WTC11 (cell line): ENCODE results near the gene TMEM184A. TPM values are rescaled to one million over a fixed set of nuclear protein-coding genes. Genes with fewer than 3 reads are reported as not detected.

Source experiments
- ATAC-seq: fragments of 200-7000 bp; cut with Tn5 transposase; 2 replicates; pipeline ENCODE4 v1.10.0; 2021; ENCODE audit warnings: mild to moderate bottlenecking, moderate library complexity
- CTCF ChIA-PET: fragments of 300-600 bp; sonication (Branson Sonifier 250); formaldehyde crosslinking; loops from one replicate; lab custom pipeline; 2021; ENCODE audit warnings: antibody characterized with exemption; lab: Charles Lee
- POLR2A ChIA-PET: fragments of 350-600 bp; sonication (Branson Sonifier 250); formaldehyde crosslinking; loops from one replicate; lab custom pipeline; 2021; ENCODE audit warnings: antibody characterized with exemption; lab: Charles Lee
- DNase-seq: peaks from one replicate; pipeline ENCODE4 v3.0.0; 2021; ENCODE audit warnings: low spot score
- H3K27ac Mint-ChIP-seq: 2 replicates; pipeline ENCODE4 v1.8.0; 2021; ENCODE audit warnings: mixed read lengths
- H3K27me3 Mint-ChIP-seq: 2 replicates; pipeline ENCODE4 v1.8.0; 2021; ENCODE audit warnings: low read depth, mild to moderate bottlenecking, moderate library complexity, mixed read lengths
- H3K36me3 Mint-ChIP-seq: 2 replicates; pipeline ENCODE4 v1.8.0; 2021; ENCODE audit warnings: mixed read lengths
- H3K4me1 Mint-ChIP-seq: 2 replicates; pipeline ENCODE4 v1.8.0; 2022; ENCODE audit warnings: mixed read lengths
- H3K4me3 Mint-ChIP-seq: 2 replicates; pipeline ENCODE4 v1.8.0; 2021; ENCODE audit warnings: mild to moderate bottlenecking, moderate library complexity, mixed read lengths
- H3K9me3 Mint-ChIP-seq: 2 replicates; pipeline ENCODE4 v1.8.0; 2021; ENCODE audit warnings: mixed read lengths
- ETV6 ChIP-seq: sonication (generic); formaldehyde crosslinking; IDR thresholded peaks from 2 replicates; pipeline ENCODE4 v1.8.1; 2022; ENCODE audit warnings: mild to moderate bottlenecking, missing genetic modification reagents
- FOXK1 ChIP-seq: sonication (generic); formaldehyde crosslinking; IDR thresholded peaks from 2 replicates; pipeline ENCODE4 v1.8.0; 2022; ENCODE audit warnings: mild to moderate bottlenecking, moderate library complexity, missing genetic modification reagents
- GTF2I ChIP-seq: fragments of 250-450 bp; sonication (Bioruptor Pico); conservative IDR thresholded peaks from 2 replicates; pipeline ENCODE4 v1.4.0; 2021; ENCODE audit warnings: mild to moderate bottlenecking
- IRF2 ChIP-seq: sonication (generic); formaldehyde crosslinking; IDR thresholded peaks from 2 replicates; pipeline ENCODE4 v1.8.0; 2022; ENCODE audit warnings: low read depth, missing genetic modification reagents, borderline replicate concordance
- JAZF1 ChIP-seq: fragments of 250-450 bp; sonication (Bioruptor Pico); IDR thresholded peaks from 2 replicates; pipeline ENCODE4 v1.9.0; 2021; ENCODE audit warnings: moderate library complexity, mild to moderate bottlenecking, inconsistent platforms
- JUN ChIP-seq: sonication (generic); formaldehyde crosslinking; IDR thresholded peaks from 2 replicates; pipeline ENCODE4 v1.8.0; 2023; ENCODE audit warnings: mild to moderate bottlenecking, missing genetic modification reagents
- NFE2L1 ChIP-seq: sonication (generic); formaldehyde crosslinking; IDR thresholded peaks from 2 replicates; pipeline ENCODE4 v1.8.1; 2023; ENCODE audit warnings: missing genetic modification reagents
- NFYB ChIP-seq: sonication (generic); formaldehyde crosslinking; conservative IDR thresholded peaks from 2 replicates; pipeline ENCODE4 v1.8.0; 2022; ENCODE audit warnings: low read depth, missing genetic modification reagents
- SP1 ChIP-seq: sonication (generic); formaldehyde crosslinking; conservative IDR thresholded peaks from 2 replicates; pipeline ENCODE4 v1.8.1; 2022; ENCODE audit warnings: missing genetic modification reagents
- ZNF232 ChIP-seq: sonication (generic); formaldehyde crosslinking; IDR thresholded peaks from 2 replicates; pipeline ENCODE4 v1.8.0; 2022; ENCODE audit warnings: mild to moderate bottlenecking, missing genetic modification reagents
- ZNF263 ChIP-seq: sonication (generic); formaldehyde crosslinking; IDR thresholded peaks from 2 replicates; pipeline ENCODE4 v1.8.1; 2022; ENCODE audit warnings: low read depth, mild to moderate bottlenecking, moderate library complexity, missing genetic modification reagents
- ZNF317 ChIP-seq: sonication (generic); formaldehyde crosslinking; IDR thresholded peaks from 2 replicates; pipeline ENCODE4 v1.8.1; 2023; ENCODE audit warnings: low read depth, mild to moderate bottlenecking, moderate library complexity, missing genetic modification reagents, borderline replicate concordance
- ZNF671 ChIP-seq: fragments of 250-450 bp; sonication (Bioruptor Pico); IDR thresholded peaks from 2 replicates; pipeline ENCODE4 v1.8.0; 2021; ENCODE audit warnings: mild to moderate bottlenecking
- total RNA-seq: library from RNA; stranded (reverse); gene quantifications from 3 replicates; pipeline ENCODE4 v1.2.3, GENCODE V29; 2021
- TF ChIP-seq, protein P1 (sequence below): fragments of 250-450 bp; sonication (Bioruptor Pico); IDR thresholded peaks from 2 replicates; pipeline ENCODE4 v1.9.0; 2021; ENCODE audit warnings: mild to moderate bottlenecking, borderline replicate concordance
- TF ChIP-seq, protein P2 (sequence below): sonication (generic); formaldehyde crosslinking; IDR thresholded peaks from 2 replicates; pipeline ENCODE4 v1.8.1; 2022; ENCODE audit warnings: mild to moderate bottlenecking, missing genetic modification reagents, moderate library complexity, borderline replicate concordance
- TF ChIP-seq, protein P3 (sequence below): sonication (generic); formaldehyde crosslinking; IDR thresholded peaks from 2 replicates; pipeline ENCODE4 v1.8.1; 2023; ENCODE audit warnings: mild to moderate bottlenecking, missing genetic modification reagents, moderate library complexity
- TF ChIP-seq, protein P4 (sequence below): fragments of 250-450 bp; sonication (Bioruptor Pico); conservative IDR thresholded peaks from 2 replicates; pipeline ENCODE4 v1.9.0; 2021; ENCODE audit warnings: mild to moderate bottlenecking
- TF ChIP-seq, protein P5 (sequence below): sonication (generic); formaldehyde crosslinking; IDR thresholded peaks from 2 replicates; pipeline ENCODE4 v1.8.1; 2022; ENCODE audit warnings: missing genetic modification reagents, borderline replicate concordance
- TF ChIP-seq, protein P6 (sequence below): fragments of 250-450 bp; sonication (Bioruptor Pico); IDR thresholded peaks from 2 replicates; pipeline ENCODE4 v1.9.0; 2021; ENCODE audit warnings: mild to moderate bottlenecking

TMEM184A gene
- total RNA-seq, 1 experiment from 2014 or later = 1.4 TPM

DNA sequence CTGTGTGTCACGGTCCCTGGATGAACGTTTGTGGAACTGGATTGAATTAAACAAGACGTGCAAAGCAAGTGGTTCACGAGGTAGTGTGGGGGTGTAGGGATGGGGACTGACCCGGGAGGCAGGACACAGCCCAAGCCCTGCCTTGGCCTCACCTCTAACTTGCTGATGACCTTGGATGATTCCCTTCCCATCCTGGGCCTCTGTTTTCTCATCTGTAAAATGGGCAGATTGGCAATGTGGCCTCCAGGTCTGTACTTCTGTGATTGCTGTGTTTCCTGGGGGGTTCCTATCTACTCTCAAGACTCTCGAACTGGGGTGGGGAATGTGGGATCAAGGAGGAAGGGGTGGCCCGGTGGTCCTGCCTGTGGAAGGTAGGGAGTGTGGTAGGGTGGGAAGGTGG is 19.8 kb upstream of the TMEM184A start:
- CTCF ChIA-PET = interaction anchor here (1.0 to 1.3 kb wide), 2 partner anchors 20 to 102 kb away, joined by 3 to 6 read pairs; partner anchors contain the start of gene TMEM184A
- H3K4me1 Mint-ChIP-seq = peaks cover 46% of the 10 kb centered on the region

DNA sequence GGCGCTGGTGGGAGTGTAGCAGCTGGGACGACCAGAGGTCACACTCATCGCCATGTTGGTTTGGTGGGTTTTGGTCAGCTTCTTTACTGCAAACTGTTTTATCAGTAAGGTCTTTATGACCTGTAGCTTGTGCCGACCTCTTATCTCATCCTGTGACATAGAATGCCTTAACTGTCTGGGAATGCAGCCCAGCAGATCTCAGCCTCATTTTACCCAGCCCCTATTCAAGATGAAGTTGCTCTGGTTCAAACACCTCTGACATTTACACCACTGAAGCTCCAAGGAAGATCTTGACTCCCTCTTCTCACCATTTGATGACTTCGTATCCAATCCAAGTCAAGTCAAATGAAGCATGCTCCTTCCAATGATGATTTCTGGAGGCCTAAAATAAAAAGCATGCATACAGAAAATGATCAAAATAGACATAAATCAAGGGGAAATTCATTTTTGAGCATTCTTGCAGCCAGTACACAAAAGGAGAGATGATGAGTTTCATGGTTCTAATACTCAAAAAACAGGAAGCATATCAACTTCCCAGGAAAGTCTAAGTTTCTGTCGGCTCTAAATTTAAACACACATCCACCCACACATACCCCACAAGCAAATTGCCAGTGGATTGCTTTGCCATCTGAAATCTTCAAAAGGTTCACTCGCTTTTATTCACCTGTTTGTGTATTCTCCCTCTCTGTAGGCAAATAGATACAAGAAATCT is 16.3 kb upstream of the TMEM184A start:
- ATAC-seq = no peak
- TF ChIP-seq, protein P1, sequence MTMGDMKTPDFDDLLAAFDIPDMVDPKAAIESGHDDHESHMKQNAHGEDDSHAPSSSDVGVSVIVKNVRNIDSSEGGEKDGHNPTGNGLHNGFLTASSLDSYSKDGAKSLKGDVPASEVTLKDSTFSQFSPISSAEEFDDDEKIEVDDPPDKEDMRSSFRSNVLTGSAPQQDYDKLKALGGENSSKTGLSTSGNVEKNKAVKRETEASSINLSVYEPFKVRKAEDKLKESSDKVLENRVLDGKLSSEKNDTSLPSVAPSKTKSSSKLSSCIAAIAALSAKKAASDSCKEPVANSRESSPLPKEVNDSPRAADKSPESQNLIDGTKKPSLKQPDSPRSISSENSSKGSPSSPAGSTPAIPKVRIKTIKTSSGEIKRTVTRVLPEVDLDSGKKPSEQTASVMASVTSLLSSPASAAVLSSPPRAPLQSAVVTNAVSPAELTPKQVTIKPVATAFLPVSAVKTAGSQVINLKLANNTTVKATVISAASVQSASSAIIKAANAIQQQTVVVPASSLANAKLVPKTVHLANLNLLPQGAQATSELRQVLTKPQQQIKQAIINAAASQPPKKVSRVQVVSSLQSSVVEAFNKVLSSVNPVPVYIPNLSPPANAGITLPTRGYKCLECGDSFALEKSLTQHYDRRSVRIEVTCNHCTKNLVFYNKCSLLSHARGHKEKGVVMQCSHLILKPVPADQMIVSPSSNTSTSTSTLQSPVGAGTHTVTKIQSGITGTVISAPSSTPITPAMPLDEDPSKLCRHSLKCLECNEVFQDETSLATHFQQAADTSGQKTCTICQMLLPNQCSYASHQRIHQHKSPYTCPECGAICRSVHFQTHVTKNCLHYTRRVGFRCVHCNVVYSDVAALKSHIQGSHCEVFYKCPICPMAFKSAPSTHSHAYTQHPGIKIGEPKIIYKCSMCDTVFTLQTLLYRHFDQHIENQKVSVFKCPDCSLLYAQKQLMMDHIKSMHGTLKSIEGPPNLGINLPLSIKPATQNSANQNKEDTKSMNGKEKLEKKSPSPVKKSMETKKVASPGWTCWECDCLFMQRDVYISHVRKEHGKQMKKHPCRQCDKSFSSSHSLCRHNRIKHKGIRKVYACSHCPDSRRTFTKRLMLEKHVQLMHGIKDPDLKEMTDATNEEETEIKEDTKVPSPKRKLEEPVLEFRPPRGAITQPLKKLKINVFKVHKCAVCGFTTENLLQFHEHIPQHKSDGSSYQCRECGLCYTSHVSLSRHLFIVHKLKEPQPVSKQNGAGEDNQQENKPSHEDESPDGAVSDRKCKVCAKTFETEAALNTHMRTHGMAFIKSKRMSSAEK = no peak
- no peak for TF ChIP-seq IRF2 (CRISPR knock-in tag)
- TF ChIP-seq, protein P2, sequence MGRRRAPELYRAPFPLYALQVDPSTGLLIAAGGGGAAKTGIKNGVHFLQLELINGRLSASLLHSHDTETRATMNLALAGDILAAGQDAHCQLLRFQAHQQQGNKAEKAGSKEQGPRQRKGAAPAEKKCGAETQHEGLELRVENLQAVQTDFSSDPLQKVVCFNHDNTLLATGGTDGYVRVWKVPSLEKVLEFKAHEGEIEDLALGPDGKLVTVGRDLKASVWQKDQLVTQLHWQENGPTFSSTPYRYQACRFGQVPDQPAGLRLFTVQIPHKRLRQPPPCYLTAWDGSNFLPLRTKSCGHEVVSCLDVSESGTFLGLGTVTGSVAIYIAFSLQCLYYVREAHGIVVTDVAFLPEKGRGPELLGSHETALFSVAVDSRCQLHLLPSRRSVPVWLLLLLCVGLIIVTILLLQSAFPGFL (CRISPR knock-in tag) = no peak
- TF ChIP-seq ZNF671 (CRISPR knock-in tag) = no peak
- TF ChIP-seq JUN = no peak
- no peak for TF ChIP-seq NFYB (CRISPR knock-in tag)
- TF ChIP-seq, protein P3, sequence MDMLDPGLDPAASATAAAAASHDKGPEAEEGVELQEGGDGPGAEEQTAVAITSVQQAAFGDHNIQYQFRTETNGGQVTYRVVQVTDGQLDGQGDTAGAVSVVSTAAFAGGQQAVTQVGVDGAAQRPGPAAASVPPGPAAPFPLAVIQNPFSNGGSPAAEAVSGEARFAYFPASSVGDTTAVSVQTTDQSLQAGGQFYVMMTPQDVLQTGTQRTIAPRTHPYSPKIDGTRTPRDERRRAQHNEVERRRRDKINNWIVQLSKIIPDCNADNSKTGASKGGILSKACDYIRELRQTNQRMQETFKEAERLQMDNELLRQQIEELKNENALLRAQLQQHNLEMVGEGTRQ (CRISPR knock-in tag) = no peak
- peaks cover 37% of the 10 kb centered on the region for H3K4me1 Mint-ChIP-seq

More for the DNA sequence above, 19.8 kb upstream of the TMEM184A start:
- Mint-ChIP-seq H3K4me3 (no peak overlapping the region), H3K36me3 (peaks cover 12% of the 10 kb centered on the region)
- no peak for ATAC-seq
- POLR2A ChIA-PET = interaction anchor here (0.6 kb wide), 1 partner anchor 14 kb away, joined by 5 read pairs; no protein-coding TSS in a partner anchor
- no peak for TF ChIP-seq JAZF1 (CRISPR knock-in tag)
- peak; percentile 75; the same call in 1 of the 2 replicates for TF ChIP-seq GTF2I (CRISPR knock-in tag)
- TF ChIP-seq, all 79 proteins: peak for 1
- no peak for DNase-seq
- no peaks in the 10 kb centered on the region for H3K27me3 Mint-ChIP-seq
- peak overlapping the region; percentile 81 for H3K27ac Mint-ChIP-seq
- peaks cover 15% of the 10 kb centered on the region for H3K9me3 Mint-ChIP-seq

DNA sequence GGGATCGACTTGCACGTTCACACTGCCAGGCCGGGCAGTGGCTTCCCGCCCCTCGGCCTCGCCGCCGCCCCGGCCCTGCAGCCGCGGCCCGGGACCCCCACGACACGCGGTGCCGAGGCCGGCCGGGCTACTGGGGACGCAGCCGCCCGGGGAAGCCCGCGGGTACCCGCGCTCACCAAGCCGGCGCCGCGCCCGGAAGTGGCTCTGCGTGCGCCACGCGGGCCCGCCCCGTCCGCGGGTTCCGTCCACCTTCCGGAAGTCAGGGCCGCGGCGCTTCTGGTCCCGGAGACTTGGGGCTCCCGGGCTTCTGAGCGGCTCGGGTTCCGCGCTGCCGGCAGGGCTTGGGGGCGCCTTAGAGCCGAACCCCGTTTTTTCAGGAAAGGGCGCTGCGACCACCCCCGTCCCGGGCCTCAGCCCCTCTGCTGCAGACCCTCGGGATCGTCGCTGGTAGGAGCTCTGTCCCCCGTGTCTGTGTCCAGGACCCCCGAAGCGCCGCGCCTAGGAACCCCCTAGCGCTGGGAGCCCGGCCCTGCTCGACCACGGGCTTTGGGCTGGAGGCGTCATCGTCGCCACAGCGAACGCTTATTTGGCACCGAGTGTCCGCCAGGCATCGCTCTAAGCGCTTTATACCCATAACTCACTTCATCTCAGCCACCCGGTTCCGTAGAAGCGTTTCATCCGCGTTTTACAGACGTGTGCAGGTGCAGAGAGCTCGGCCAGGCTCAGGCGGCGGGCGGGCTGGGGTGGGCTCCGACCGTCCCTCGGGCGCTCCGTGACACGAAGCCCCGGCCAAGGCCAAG is 14.0 kb upstream of the TMEM184A start, which contains the start of gene PSMG3:
Gene PSMG3 (minus strand): TSS at position 200 of the 800 bp plus-strand sequence. CDS start 693 bp downstream, outside the sequence.
- peaks cover 15% of the 10 kb centered on the region for H3K36me3 Mint-ChIP-seq
- ChIA-PET CTCF (interaction anchor here (0.7 to 0.8 kb wide), 2 partner anchors 15 to 47 kb away, joined by 3 read pairs; no protein-coding TSS in a partner anchor), POLR2A (interaction anchor here (1.0 kb wide), 1 partner anchor 14 kb away, joined by 3 read pairs; the partner anchor contains the start of gene TMEM184A)
- H3K27ac Mint-ChIP-seq = peak within 1 kb of the TSS; percentile 81; the same call in 1 of the 2 replicates
- DNase-seq (peak; percentile 82), ATAC-seq (peak; percentile 73)
- peak within 1 kb of the TSS; percentile 81 for H3K4me3 Mint-ChIP-seq
- H3K27me3 Mint-ChIP-seq = no peaks in the 10 kb centered on the region
- H3K4me1 Mint-ChIP-seq = peaks cover 23% of the 10 kb centered on the region
- H3K9me3 Mint-ChIP-seq = no peaks in the 10 kb centered on the region
- TF ChIP-seq, protein P4, sequence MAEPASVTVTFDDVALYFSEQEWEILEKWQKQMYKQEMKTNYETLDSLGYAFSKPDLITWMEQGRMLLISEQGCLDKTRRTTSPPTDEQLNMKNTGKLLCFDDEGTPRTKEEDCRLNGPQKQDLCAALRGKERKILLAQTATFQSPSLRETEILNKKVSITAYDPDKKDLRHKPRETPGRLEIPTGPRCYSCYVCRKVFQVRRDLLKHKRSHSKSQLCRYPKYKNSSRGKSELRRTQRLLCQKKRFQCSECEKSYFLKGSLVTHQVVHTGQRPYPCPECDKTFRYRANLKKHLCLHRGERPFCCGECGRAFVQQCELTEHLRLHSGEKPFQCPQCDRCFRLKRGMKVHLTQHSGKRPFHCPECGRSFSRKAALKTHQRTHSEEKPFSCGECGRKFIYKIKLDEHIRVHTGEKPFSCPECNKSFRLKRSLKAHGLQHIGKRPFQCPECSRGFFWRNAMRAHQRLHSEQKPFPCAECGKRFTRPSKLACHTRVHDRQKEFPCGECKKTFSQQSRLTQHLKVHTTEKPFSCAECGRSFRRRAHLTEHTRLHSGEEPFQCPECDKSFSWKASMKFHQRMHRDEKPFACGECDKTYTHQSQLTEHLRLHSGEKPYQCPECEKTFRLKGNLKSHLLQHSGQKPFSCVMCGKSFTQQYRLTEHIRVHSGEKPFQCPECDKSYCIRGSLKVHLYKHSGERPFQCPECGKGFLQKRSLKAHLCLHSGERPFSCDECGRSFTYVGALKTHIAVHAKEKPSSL (CRISPR knock-in tag) = no peak
- TF ChIP-seq ZNF317 (CRISPR knock-in tag) (no peak), SP1 (CRISPR knock-in tag) (peak; percentile 82; the same call in 1 of the 2 replicates), ETV6 (CRISPR knock-in tag) (peak; percentile 78), NFE2L1 (no peak), ZNF232 (CRISPR knock-in tag) (peak; percentile 21; the same call in 1 of the 2 replicates), FOXK1 (CRISPR knock-in tag) (no peak; the same call in 1 of the 2 replicates), ZNF263 (no peak)
- TF ChIP-seq, protein P5, sequence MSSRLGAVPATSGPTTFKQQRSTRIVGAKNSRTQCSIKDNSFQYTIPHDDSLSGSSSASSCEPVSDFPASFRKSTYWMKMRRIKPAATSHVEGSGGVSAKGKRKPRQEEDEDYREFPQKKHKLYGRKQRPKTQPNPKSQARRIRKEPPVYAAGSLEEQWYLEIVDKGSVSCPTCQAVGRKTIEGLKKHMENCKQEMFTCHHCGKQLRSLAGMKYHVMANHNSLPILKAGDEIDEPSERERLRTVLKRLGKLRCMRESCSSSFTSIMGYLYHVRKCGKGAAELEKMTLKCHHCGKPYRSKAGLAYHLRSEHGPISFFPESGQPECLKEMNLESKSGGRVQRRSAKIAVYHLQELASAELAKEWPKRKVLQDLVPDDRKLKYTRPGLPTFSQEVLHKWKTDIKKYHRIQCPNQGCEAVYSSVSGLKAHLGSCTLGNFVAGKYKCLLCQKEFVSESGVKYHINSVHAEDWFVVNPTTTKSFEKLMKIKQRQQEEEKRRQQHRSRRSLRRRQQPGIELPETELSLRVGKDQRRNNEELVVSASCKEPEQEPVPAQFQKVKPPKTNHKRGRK (CRISPR knock-in tag) = no peak
- TF ChIP-seq, protein P6, sequence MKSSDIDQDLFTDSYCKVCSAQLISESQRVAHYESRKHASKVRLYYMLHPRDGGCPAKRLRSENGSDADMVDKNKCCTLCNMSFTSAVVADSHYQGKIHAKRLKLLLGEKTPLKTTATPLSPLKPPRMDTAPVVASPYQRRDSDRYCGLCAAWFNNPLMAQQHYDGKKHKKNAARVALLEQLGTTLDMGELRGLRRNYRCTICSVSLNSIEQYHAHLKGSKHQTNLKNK (CRISPR knock-in tag) = no peak

More for the DNA sequence above, 16.3 kb upstream of the TMEM184A start:
- Mint-ChIP-seq H3K27me3 (no peaks in the 10 kb centered on the region), H3K36me3 (peaks cover 12% of the 10 kb centered on the region), H3K4me3 (no peak overlapping the region), H3K27ac (peak overlapping the region; percentile 20), H3K9me3 (peaks cover 3% of the 10 kb centered on the region)
- POLR2A ChIA-PET = no interaction called here
- CTCF ChIA-PET = no interaction called here
- no peak for DNase-seq
